RCC 7860 (cell line): ENCODE measurements around the gene YKT6.

Experiments
- DNase-seq: peaks from one replicate; pipeline ENCODE4 v3.0.0-alpha.2; 2015; ENCODE audit warnings: low spot score
- FAIRE-seq: peaks from 2 replicates; lab custom pipeline; 2012; peaks lifted over from hg19 to GRCh38; lab: Jason Lieb, UNC

Gene YKT6

DNA sequence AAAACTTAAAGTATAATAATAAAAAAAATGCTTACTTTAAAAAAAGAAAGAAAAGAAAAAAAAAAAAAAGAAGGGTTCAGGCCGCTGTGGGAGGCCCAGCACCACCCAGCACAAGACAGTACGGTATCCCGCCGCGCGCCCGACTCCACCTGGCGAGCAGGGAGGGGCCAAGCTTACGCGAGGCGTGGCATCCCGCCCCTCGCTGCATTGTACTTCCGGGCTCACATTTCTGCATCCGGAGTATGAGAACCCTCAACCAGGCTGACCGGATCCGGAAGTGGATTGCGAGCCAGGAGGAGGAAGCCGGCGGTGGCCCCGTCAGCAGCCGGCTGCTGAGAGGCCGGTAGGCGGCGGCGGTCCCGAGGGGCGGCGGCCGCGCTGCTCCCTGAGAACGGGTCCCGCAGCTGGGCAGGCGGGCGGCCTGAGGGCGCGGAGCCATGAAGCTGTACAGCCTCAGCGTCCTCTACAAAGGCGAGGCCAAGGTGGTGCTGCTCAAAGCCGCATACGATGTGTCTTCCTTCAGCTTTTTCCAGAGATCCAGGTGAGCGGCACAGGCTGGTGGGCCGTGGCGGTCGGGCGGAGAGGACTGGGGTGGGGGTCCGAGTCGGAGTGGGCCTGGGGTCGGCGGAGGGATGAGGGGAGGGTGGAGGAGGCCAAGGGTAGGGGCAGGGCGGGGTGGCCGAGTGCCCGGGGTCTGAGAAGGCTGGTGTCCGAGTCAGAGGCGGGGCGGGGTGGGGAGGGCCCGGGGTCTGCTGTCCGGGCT is at the start of gene YKT6:
Gene YKT6, plus strand, starts transcription at position 280 of the 763 bp plus-strand sequence. Its CDS starts 158 bp downstream, at position 438.
- peak; percentile 87 for FAIRE-seq
- DNase-seq = peak; percentile 93

DNA sequence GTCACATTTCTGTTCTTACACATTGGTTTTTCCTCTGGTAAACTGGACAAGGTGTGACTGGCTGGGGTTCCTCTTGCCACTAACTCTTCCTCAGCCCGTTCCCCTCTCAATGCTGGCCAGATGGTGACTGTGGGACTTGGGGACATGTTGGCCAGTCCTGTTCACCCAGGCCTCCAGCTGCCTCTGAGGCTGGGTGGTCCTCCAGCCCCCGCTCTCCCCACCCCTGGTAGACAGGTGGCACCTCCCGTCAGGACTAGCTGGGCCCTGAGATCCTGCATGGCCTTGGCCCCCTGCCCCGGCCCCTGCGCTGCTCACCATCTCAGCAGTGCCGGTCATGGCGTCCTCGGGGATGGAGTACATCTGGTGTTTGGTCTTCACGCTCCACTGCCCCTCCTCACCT is 48.8 kb upstream of the YKT6 start:
- no peak for FAIRE-seq
- no peak for DNase-seq

DNA sequence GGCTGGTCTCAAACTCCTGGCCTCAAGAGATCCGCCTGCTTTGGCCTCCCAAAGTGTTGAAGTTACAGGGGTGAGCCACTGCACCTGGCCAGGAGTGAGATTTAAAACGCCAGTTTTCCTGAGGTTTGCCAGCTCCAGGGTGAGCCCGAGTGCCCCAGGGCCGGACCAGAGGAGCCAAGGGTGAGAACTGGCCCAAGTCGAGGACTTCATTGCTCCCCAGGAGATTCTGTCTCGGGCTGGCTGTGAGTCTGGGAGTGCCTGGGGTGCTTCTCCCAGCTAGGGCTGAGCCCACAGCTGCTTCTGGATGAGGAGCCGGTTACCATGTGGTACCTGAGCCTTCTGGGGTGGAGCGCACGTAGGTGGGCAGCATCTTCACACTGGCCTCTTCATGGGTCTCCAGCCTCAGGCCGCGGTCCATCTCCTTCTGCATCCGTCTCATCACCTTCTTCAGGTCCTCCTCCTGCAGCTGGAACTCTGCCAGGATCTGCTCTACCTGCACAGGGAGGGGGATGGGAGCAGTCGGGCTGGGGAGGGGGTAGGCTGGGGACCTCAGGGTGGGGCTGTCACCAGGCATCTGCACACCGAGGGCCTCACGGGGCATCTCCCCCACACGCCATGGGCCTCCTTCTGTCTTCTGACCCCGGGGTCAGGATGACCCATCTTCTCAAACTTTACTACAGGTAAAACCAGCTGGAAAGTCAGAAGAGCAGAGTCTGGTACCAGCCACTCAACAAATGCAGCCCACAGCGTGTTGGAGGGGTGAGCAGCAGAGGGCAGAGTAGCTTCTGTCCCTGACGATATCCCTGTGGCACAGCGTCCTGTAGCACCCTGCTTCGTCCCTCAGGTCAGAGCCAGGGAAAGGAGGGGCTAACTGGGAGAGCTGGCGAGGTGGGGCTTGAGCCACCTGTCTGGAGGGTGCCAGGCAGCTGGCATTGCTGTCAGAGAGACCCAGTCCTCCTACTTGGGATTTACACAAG is 47.5 kb upstream of the YKT6 start:
- DNase-seq = no peak

DNA sequence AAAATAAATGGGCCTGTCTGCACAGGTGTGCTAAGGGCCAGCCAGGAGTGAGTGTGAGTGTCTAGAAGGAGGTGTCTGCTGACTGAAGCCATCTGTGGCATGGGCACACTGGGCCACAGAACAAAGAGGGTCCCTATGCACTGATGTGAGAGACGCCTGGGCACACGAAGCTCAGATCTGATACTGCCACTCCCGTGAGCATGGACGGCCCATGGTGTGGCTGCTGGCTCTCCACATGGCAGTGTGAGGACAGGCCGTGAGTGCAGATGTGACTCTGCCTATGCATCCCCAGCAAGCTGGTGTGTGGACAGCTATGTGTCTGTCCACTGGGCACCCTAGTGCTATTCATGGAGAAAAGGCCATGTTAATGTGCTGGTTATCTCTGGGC is 46.8 kb upstream of the YKT6 start:
- FAIRE-seq = no peak

More for the DNA sequence above, 47.5 kb upstream of the YKT6 start:
- no peak for FAIRE-seq

DNA sequence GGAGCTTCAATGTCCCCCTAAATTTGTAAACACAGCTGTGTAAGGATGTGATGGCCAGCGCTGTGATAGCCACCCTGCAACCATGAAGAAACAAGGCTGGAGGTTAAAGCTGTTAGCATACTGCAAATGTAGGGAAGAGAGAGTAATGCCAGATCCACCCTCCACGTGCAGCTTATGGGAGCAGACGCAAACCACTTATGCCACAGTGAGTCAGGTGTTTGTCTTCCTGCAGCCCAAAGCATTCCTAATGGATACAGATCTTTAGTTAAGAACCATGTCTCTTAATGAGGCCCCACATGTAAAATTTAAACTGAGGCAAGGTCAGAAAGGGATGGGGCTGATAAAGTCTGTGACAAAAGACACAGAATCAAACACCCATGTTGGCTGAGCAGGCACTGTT is 46.1 kb upstream of the YKT6 start:
- DNase-seq (no peak), FAIRE-seq (no peak)

More for the DNA sequence above, 46.8 kb upstream of the YKT6 start:
- DNase-seq = no peak

DNA sequence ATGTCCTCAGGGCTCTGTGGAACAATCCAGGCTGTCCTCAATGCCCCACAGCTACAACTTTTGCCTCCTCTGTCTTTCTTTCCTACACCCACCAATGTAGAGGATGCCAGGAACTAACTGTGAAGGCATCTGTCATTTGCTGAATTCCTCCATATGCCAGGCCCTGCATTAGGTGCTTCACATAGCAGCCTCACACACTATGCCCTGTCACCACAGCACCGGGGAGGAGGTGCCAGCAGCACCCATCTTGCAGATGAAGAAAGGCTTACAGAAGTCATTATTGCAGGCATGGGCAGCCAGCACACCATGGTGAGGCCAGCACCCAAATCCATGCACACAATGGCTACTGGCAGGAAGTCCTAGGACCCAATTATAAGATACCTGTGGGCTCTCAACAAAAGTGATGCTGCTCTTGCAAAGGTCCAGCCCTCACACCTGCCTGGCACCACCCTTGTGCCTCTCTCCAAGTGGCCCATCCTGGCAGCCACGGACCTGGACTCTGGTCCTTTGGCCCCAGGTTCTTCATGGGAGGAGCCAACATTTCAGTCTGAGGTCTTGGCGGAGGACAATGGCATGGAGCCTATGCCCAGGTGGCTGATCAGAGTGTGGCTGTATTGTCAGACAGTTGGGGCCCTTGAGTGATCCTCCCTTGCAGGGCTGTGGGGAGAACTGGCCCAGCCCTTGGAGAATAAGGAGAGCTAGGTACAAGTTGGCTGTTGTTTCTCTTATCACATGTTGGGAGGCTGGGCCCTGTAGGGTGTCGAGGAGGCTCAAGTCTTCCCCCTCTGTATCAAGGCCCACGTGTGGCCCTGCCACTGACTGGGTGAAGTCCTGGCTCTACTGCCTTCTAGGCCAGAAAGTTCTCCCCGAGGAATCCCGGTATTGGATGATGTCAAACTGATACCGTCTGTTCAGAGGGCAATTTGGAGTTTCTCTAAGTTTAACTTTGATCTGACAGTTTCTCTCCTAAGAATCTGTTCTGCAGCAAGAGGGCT is 45.3 kb upstream of the YKT6 start:
- no peak for FAIRE-seq

DNA sequence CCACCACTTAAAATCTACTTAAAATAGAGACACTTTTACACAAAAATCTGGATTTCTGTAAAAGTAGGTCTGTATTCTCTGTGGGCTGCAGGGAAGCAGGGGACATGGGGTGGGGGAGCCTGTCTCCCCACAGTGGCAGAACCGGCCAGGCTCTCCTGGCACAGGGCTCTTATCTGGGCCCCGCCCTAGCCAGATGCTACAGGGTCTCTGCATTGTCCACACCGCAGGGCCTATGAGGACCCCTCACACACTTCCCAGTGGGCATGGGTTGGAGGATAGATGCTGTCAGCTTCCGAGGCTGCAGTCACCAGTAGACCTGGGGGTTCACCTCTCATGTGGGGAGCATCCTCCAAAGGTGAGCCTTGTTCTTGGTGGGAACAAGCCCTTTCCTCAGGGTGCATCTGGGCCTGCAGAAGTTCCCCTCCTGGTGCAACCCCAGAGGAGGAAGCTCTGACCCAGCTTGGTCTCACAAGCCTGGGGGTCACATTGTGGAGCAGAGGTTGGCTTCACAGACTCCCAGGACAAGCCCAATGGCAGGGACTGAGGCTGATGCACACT is 44.2 kb upstream of the YKT6 start:
- FAIRE-seq (no peak), DNase-seq (no peak)

More for the DNA sequence above, 45.3 kb upstream of the YKT6 start:
- DNase-seq = no peak

DNA sequence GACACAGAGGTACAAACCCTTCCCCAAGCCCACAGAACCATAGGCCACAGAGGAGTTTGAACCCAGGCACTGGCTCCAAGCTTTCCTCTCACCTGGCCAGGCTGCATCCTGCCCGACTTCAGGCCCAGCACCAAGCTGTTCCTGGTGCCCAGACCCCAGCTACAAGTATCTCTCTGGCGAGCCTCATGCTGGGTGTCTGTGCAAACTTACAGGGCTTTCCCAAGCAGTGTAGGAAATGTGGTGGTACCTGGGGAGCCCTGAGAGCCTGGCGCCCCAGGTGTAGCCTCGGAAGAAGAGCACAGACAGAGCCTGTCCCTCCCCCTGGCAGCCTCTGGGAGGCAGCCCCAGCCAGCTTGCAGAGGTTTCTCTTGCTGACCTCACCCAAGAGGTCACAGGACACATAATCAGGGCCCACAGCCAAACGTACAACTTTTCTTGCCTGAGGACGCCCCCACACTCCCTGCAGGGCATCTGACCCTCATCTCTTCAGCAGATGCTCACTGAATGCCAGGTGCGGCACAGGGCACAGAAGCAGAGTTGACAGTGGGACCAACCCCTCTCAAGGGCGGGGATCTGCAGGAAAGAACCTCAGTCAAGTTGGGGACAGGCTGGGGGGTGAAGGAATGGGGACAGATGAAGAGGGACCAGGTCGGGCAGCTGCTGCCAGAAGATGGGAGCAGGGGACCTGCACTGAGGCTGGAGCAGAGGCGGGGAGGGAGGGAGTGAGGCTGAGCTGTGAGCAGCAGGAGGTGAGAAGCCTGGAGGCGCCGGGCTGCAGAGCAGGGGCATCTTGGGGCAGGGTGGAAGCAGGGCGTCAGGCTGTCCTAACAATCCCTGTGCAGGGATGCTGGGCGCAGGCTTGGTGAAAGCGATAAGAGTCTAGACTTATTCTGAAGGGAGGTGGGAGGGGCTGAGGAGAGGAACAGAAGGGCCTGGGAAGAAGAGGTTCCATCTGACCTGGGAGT is 43.4 kb upstream of the YKT6 start:
- DNase-seq (no peak), FAIRE-seq (no peak)

DNA sequence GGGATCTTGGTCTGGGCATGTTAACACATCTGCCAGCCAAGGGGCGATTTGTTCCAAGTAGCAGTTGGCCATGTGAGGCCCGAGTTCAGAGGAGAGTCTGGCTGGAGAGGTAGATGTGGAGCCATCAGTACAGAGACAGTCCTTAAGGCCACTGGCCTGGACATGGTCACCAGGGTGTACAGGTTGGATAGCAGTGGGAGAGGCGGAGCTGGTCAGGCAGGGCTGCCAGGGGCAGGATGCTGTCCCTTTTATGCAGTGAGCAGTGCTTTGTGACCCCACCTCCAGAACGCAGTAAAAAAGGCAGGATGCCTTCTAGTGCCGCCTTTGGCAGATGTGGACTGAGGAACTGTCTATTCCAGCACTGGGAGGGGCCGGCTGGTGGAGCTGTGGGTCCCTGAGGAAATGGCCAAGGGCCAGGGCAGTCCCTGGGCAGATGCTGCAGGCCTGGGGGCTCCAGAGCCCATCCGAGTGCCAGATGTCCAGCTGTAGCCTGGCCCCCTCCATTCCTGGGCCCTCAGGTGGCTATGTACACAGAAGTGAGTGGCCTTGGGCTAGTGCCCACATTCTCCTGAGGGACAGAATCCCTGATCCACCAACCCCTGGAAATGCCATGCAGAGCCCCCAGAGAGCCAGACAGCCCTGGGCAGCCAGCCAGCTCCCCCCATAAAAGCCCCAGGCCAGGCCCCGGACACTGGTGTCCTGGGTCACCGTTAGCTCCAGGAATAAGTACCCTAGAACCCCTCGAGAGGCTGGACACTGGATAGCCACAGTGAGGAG is 42.5 kb upstream of the YKT6 start:
- FAIRE-seq (no peak), DNase-seq (no peak)

DNA sequence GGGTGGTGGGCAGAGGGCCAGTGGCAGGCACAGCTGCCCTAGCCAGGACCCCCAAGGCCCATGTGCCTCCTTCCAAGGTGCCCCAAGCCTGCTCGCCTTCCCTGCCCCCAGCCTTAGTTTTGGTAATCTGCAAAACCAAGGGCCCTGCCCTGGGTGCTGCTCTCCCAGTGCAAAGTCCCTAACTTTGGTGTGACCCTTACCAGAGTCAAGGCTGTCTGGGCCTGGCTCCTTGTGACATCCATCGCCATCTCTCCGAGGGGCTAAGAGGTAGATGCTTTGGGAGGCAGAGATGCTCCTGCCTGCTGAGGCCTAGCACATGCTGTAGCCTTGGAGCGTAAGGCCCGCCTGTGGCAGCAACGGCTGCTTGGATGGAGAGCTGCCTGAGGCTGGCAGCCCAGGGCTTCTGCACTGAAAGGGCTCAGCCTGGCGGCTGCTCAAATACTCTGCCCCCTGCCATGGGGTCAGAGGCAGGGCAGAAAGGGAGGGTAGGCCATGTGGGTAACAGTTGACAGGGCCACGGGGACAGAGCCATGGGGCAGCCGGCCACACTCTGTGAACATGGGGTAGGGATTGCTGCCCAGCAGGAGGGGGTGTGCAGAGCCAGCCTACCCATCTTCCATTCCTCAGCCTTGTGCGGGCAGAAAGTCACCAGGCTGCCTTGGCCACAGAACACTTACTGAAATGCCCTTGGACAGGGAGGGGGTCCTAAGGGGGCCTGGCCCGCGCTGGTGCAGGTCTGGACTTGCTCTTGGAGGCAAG is 41.7 kb upstream of the YKT6 start:
- no peak for FAIRE-seq
- DNase-seq = no peak

DNA sequence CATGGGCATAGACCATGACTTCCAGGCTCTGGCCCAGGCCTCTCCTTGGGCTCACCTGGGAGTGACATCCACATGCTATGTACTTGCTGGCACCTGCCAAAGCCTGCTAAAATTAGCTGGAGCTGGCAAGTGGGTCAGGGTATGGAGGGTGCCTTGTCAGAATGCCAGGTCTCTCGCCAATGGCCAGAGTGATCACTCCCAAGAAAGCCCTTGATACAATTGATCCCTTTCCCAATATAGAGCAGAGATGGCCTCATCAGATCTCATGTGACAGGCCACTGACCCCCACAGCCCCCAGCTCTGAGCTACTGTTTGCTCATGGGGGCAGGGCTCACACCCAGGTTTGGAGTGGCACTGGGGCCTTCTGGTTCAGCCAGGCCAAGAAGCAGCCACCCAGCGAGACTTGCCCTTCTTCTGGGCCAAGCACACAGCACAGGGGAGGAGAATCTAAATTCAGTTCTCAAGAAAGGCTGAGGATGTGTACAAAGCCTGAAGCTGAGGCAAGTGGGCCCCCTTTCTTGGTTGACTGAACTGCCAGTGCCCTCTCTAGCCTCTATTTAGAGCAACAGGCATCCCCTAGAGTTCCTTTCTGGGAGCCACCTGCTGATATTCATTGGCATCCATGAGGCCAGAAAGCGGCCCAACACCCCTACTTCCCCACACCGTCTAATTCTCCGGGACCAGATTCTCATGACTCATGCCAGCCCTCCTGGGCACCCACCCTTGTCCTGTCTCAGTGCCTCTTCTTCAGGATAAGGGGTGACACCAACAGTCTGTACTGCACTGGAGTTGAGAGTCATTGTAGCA is 40.8 kb upstream of the YKT6 start:
- FAIRE-seq (no peak), DNase-seq (no peak)

DNA sequence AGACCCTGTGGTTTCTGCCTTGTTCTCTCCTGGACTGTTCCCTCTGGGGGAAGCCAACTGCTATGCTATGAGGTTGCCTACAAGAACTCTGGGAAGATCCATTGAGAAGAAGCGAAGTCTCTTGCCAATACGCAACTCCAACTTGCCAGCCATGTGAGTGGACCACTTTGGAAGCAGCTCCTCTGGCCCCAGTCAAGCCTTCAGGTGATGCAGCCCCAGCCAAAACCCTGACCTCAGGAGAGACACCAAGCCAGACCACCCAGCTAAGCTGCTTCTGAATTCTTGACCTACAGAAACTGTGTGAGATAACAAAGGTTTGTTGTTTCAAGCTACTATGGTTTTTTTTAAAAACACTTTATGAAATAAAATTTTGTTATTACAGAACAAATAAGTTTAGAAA is 39.4 kb upstream of the YKT6 start:
- FAIRE-seq = no peak
- DNase-seq = no peak

DNA sequence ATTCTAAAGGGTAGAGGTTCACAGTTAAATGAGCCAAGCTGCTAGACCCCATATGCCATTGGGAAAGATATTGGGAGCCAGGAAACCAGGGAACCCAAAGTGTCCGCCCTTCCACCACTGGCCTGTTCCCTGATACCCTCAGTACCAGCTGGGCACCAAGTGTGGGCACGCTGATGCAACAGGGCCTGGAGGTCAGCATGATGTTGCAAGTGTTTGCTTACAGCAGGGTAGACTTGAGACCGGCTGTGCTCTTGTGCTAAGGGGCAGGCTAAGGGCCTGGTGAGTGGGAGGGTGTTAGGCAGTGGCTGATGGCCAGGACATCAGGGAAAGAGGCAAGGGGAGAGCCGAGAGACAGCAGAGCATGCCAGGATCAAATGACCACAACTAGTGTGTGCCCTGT is 38.6 kb upstream of the YKT6 start:
- FAIRE-seq = no peak
- no peak for DNase-seq

DNA sequence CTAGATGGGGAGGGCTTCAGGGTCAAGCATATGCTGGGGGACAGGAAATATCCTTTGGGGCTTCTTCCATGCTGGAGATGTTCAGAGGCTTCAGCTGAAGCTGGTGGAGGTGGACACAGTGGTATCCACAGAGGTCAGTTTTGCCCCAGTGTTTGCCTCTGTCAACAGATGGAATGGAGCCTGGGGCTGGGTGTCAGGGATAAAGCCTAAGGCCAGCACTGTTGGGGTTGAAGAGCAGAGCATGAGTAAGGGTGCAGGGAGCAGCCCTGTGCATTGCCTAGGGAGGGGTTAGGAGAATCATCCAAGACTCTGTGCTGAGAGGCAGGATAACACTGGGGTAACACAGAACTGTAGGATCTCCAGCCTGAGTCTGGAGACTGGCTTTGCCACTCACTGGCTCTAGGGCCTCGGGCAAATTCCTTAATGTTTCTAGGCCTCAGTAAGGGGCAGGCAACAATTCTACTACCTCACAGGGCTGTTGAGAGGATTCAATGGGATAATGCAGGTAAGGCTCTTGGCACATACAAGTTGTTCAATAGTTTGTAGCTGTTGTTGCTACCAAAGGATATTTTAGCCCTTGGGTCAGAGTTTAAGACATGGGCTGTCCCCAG is 37.9 kb upstream of the YKT6 start:
- DNase-seq = no peak
- no peak for FAIRE-seq

DNA sequence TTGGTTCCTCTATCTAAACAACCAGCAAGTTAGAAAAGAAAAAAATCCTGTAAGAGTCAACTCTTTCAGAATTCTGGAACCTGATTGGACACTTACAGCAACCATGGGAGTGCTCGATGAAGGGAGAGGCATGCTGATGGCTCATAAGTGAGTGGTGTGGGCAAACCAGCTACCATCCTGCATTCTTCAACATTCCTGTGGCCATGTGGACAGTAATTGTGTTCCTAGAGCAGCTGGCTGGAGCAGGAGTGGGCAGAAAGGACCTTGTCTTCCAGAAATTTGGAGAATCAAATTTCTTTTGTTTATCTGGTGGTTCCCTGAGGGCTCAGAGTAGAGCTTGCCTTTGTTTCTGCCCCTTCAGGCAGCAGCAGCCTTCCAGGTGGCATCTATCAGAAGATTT is 37.2 kb upstream of the YKT6 start:
- peak; percentile 88 for FAIRE-seq

DNA sequence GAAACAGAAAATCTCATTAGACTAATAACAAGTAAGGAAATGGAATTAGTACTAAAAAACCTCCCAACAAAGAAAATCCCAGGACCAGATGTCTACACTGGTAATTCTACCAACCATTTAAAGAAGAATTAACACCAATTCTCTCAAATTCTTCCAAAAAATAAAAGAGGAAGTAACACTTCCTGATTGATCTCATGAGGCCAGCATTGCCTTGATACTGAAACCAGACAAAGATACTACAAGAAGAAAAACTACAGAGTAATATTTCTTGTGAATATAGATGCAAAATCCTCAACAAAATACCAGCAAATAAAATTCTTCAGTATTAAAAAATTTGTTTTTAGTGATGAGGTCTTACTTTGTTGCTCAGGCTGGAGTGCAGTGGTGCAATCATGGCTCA is 32.9 kb upstream of the YKT6 start:
- no peak for FAIRE-seq
- no peak for DNase-seq

More for the DNA sequence above, 37.2 kb upstream of the YKT6 start:
- peak; percentile 80 for DNase-seq
